AG04450 (cell line): ENCODE measurements around the gene TMEM147. TPM values are rescaled to one million over a fixed set of nuclear protein-coding genes. Genes with fewer than 3 reads are reported as not detected.
A peak's percentile ranks its signal among the peaks of the same experiment; 100 is the strongest.

Source experiments
- CTCF ChIA-PET: fragments of 300-600, 350-600 bp; formaldehyde crosslinking; extraction: SDS; loops from one replicate; lab custom pipeline; 2022; ENCODE audit warnings: antibody characterized with exemption, inconsistent platforms; lab: Charles Lee
- POLR2A ChIA-PET: fragments of 350-600 bp; formaldehyde crosslinking; extraction: SDS; loops from one replicate; lab custom pipeline; 2021; ENCODE audit warnings: antibody characterized with exemption, inconsistent platforms; lab: Yijun Ruan, JAX
- DNase-seq: peaks from one replicate; pipeline ENCODE4 v3.0.0-alpha.2; 2011; ENCODE audit warnings: low read depth, low spot score
- H3K27ac ChIP-seq: one replicate; pipeline ENCODE4 v1.5.1; 2012; ENCODE audit warnings: low read depth, low read length, control low read depth
- H3K27me3 ChIP-seq: one replicate; pipeline ENCODE4 v1.6.0; 2012; ENCODE audit warnings: low read length; ENCODE audit not compliant: control insufficient read depth, insufficient read depth
- H3K4me3 ChIP-seq: 2 replicates; pipeline ENCODE4 v1.5.1; 2011; ENCODE audit warnings: mild to moderate bottlenecking, low read depth, low read length, control low read depth
- H3K9me3 ChIP-seq: 2 replicates; pipeline ENCODE4 v1.5.1; 2012; ENCODE audit warnings: low read length; ENCODE audit not compliant: control insufficient read depth, insufficient read depth
- CTCF ChIP-seq: IDR thresholded peaks from 2 replicates; pipeline ENCODE4 v1.5.1; 2011; ENCODE audit warnings: low read depth, low read length, control low read depth, inconsistent platforms
- polyA plus RNA-seq: library from polyadenylated mRNA; depleted of rRNA; stranded (reverse); fragments of >200 nt; gene quantifications from 2 replicates; pipeline ENCODE4 v1.2.3, GENCODE V29; 2011

TMEM147 gene
- polyA plus RNA-seq, 1 experiment: 88.7 TPM

GRCh38 chr19:35542209-35542608 lies 3.2 kb upstream of the TMEM147 start:
- ChIA-PET POLR2A (no interaction called here), CTCF (no interaction called here)
- no peak for TF ChIP-seq CTCF
- Histone ChIP-seq H3K27me3 (no peaks in the 10 kb centered on the region), H3K9me3 (peaks cover 3% of the 10 kb centered on the region; the same call in 1 of the 2 replicates), H3K4me3 (no peak overlapping the region), H3K27ac (no peak overlapping the region)
- DNase-seq: no peak

DNA sequence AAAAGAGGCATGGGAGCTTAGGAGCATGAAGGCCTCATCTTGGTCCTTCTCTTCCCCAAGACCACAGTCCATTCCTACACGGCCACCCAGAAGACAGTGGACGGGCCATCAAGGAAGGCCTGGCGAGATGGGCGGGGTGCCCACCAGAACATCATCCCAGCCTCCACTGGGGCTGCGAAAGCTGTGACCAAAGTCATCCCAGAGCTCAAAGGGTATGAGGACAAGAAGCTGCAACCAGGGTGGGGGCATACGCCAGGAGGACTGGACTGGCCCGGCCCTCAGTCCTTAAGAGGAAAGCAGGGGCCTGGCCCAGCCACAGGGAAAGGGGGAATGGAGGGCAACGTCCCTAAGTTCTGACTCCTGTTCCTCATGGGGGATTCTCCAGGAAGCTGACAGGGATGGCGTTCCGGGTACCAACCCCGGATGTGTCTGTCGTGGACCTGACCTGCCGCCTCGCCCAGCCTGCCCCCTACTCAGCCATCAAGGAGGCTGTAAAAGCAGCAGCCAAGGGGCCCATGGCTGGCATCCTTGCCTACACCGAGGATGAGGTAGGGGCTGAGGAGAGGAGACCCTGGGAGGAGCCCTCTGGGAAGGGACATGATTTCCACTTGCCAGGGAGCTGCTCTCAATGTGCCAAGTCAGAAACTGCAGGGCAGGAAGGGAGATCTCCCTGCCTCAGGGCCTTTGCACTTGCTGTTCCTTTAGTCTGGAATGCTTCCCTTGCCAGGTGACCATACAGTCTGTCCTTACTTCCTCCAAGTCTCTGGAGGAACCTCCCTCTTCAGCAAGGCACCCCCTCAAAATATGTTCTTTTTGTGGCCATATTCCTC lies 1.9 kb upstream of the TMEM147 start:
- no peak for TF ChIP-seq CTCF
- Histone ChIP-seq H3K4me3 (no peak overlapping the region), H3K27me3 (no peaks in the 10 kb centered on the region), H3K27ac (no peak overlapping the region), H3K9me3 (peaks cover 3% of the 10 kb centered on the region; the same call in 1 of the 2 replicates)
- no peak for DNase-seq
- ChIA-PET CTCF (interaction anchor here (1.9 kb wide), 1 partner anchor 33 kb away, joined by 10 read pairs; no protein-coding TSS in a partner anchor), POLR2A (no interaction called here)

- H3K27ac ChIP-seq: no peak overlapping the region
- POLR2A ChIA-PET: no interaction called here
Measured at GRCh38 chr19:35544110-35544802, 1.2 kb upstream of the TMEM147 start.

DNA sequence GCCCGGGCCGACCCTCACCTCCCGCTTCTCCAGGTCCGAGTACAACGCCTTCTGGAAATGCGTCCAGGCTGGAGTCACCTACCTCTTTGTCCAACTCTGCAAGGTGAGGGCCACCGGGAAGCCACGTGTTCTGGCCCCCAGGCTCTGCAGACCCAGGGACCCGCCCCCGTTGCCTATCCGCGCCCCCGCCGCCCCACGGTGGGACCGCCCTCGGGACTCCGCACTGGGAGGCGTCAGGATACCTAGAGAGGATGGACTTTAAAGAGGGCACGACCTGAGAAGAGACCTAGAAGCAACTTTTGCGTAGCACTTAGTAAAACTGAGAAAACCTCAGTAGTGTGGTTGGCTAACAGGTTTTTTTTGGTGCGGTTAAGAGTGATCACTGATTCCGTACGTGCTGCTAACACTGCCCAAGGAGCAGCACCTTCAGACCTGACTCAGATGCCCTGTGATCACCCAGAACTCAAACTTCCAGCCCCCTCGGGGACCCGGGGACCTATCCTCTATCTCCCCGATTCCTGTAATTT lies 492 bp downstream of the TMEM147 start:
- ChIA-PET POLR2A (no interaction called here), CTCF (interaction anchor here (2.0 kb wide), 1 partner anchor 10 kb away, joined by 4 read pairs; no protein-coding TSS in a partner anchor)
- no peak for TF ChIP-seq CTCF
- H3K4me3 ChIP-seq: peak overlapping the region; percentile 88
- DNase-seq: no peak
- peaks cover 3% of the 10 kb centered on the region; the same call in 1 of the 2 replicates for H3K9me3 ChIP-seq
- H3K27me3 ChIP-seq: no peaks in the 10 kb centered on the region
- H3K27ac ChIP-seq: peak overlapping the region; percentile 61

More at GRCh38 chr19:35544110-35544802, 1.2 kb upstream of the TMEM147 start:
- H3K4me3 ChIP-seq: peak overlapping the region; percentile 88
- H3K9me3 ChIP-seq: peaks cover 3% of the 10 kb centered on the region; the same call in 1 of the 2 replicates
- CTCF ChIA-PET: interaction anchor here (1.9 kb wide), 1 partner anchor 34 kb away, joined by 10 read pairs; no protein-coding TSS in a partner anchor
- no peak for TF ChIP-seq CTCF
- no peaks in the 10 kb centered on the region for H3K27me3 ChIP-seq
- no peak for DNase-seq
